Renal pelvis (tissue), 12 donors: ENCODE data around the gene GOLGA8A. TPM values are rescaled to one million over a fixed set of nuclear protein-coding genes. Genes with fewer than 3 reads are reported as not detected.
"Not testable (repeated sequence)": the region's sequence is repeated elsewhere in the genome, so short reads cannot be mapped to it uniquely, and the experiment has no call there.

ENCODE experiments used
- DNase-seq: peaks from one replicate; pipeline ENCODE4 v3.0.0-alpha.2; 2013
- long read RNA-seq, 16 experiments: transcript quantifications; one replicate each; lab custom pipeline, GENCODE V29; 2026
- polyA plus RNA-seq, 3 donors: library from polyadenylated mRNA; unstranded; fragments of 120-200 nt; gene quantifications; one replicate each; pipeline ENCODE4 v1.2.1, GENCODE V29; 2013; ENCODE audit not compliant: insufficient read length in 3 of 3

Gene GOLGA8A, protein sequence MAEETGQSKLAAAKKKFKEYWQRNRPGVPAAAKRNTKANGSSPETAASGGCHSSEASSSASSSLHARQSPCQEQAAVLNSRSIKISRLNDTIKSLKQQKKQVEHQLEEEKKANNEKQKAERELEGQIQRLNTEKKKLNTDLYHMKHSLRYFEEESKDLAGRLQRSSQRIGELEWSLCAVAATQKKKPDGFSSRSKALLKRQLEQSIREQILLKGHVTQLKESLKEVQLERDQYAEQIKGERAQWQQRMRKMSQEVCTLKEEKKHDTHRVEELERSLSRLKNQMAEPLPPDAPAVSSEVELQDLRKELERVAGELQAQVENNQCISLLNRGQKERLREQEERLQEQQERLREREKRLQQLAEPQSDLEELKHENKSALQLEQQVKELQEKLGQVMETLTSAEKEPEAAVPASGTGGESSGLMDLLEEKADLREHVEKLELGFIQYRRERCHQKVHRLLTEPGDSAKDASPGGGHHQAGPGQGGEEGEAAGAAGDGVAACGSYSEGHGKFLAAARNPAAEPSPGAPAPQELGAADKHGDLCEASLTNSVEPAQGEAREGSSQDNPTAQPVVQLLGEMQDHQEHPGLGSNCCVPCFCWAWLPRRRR
- 100 to 1,000 TPM in 2 of 3 donors, 10 to 100 TPM in 1; 65.0 to 143 (median 126) TPM for polyA plus RNA-seq
- long read RNA-seq, donor 1, result 0 reads
- long read RNA-seq, donor 2, result 0 reads
- long read RNA-seq, donor 3, result 0 reads
- long read RNA-seq, donor 4, partial matches to known transcripts, result 0 of 2 reads
- long read RNA-seq, donor 4, other reads (novel, unspliced or antisense), result 0 of 2 reads
- long read RNA-seq, donor 5, result 0 reads
- long read RNA-seq, donor 6, partial matches to known transcripts, result 5 of 6 reads
- long read RNA-seq, donor 6, other reads (novel, unspliced or antisense), result 0 of 6 reads
- long read RNA-seq, donor 7, partial matches to known transcripts, result 8 of 8 reads
- long read RNA-seq, donor 7, other reads (novel, unspliced or antisense), result 0 of 8 reads
- long read RNA-seq, donor 8, result 0 reads
- long read RNA-seq, donor 9, partial matches to known transcripts, result 0 of 1 reads
- long read RNA-seq, donor 9, other reads (novel, unspliced or antisense), result 0 of 1 reads
- long read RNA-seq, donor 10, partial matches to known transcripts, result 9 of 10 reads
- long read RNA-seq, donor 10, other reads (novel, unspliced or antisense), result 0 of 10 reads
- long read RNA-seq, donor 11, partial matches to known transcripts, result 0 of 1 reads
- long read RNA-seq, donor 11, other reads (novel, unspliced or antisense), result 0 of 1 reads
- long read RNA-seq, donor 12, partial matches to known transcripts, result 5 of 7 reads
- long read RNA-seq, donor 12, other reads (novel, unspliced or antisense), result 0 of 7 reads
- long read RNA-seq, donor 13, partial matches to known transcripts, result 21 of 24 reads
- long read RNA-seq, donor 13, other reads (novel, unspliced or antisense), result 0 of 24 reads
- long read RNA-seq, donor 14, result 0 reads
- long read RNA-seq, donor 15, result 0 reads
- long read RNA-seq, donor 16, result 0 reads

GRCh38 chr15:34437687-34438086 is at the start of gene GOLGA8A:
TSS of gene GOLGA8A (minus strand) at chr15:34437808. CDS start at chr15:34389691, 48,117 bp downstream.
- peak; percentile 66 for DNase-seq

DNA sequence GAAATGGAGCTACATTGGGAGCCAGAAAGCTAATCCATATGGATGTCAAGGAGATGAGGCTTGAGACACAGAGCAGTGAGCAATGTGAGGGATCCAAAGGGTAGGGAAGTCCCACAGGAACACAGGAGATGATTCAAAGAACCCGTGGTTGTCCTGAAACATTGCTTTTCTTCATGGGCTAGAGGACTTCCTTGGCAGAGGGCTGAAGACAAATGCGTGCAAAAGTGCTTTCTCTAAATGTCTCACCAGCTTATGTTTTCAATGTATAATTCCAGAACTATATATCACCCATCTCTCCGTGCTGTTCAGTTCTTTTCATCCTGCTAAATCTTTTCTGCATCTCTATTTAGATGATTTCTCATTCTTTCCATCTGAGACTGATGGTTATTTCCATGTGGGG is 46.0 kb upstream of the GOLGA8A start:
- DNase-seq, result no peak

- DNase-seq, result no peak
These were observed 43.8 kb upstream of the GOLGA8A start for GRCh38 chr15:34481370-34481769.

DNA sequence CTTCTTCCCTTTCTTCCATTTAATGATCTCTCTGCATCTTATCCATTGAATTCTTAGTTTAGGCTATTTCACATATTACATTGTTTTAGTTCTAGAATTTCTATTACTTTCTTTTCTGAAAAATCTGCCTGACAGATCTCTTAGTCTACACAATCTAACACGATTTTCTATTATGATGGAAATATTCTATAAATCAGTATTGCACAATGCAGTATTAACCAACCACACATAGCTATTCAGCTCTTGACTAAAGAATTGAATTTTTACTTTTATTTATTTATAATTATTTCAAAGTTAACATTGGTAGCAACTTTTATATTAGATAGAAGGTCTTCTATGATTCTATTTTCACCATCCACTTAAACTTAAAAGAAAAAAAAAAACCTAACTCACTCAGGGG is 36.2 kb upstream of the GOLGA8A start:
- DNase-seq, result no peak

DNA sequence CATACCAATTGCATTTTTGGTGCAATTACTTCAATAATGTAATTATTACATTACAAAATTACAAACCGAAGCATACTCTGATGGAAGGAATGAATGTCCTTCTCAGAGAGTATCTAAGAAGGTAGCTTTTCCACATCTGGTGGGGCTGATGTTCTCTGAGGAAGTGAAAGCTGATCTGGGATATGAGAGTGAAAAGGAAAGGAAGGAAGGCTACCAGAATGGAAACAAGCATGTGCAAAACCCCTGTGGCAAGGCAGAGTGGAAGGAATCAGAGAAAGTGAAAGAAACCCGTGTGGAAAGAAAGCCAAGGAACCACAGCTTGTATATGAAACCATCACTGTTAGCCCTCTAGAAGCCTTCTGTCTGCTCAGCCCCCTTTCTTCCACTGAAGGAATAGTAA is 35.3 kb upstream of the GOLGA8A start:
- DNase-seq, result no peak

DNA sequence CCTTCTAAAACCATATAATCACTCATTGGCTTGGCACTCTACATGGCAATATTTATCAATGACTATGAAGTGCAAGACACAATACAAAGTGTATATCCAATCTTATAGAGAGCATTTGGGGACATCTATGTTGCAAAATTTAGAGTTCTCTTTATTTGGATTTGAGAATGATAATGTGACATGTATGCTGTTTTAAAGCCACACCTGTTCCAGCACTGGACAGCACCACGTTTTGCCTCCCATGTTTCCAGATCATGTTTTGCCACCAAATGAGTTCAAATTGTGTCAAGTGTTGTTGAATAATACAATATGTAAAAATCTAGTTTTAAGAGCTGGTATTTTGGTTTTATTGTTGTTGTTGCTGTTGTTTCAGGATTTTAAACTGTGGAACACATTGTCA is 33.3 kb upstream of the GOLGA8A start:
- DNase-seq, result no peak

GRCh38 chr15:34470091-34470490 is 32.5 kb upstream of the GOLGA8A start:
- DNase-seq, result no peak

DNA sequence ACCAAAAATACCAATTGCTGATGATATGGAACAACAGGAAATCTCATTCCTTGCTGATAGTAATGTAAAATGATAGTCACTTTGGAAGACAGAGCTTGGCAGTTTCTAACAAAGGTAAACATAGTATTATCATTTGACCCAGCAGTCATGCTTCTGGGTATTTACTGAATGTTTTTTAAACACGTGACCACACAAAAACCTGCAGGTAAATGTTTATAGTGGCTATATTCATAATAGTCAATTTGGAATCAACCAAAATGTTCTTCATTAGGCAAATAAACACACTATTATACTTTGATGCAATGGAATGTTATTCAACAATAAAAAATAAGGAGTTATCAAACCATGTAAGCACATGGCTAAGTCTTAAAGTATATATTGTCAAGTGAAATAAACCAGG is 24.1 kb upstream of the GOLGA8A start:
- DNase-seq, result no peak

GRCh38 chr15:34460451-34460850 is 22.8 kb upstream of the GOLGA8A start:
- DNase-seq, result no peak

- no peak for DNase-seq
These were observed 19.1 kb upstream of the GOLGA8A start for GRCh38 chr15:34456658-34457057.

DNA sequence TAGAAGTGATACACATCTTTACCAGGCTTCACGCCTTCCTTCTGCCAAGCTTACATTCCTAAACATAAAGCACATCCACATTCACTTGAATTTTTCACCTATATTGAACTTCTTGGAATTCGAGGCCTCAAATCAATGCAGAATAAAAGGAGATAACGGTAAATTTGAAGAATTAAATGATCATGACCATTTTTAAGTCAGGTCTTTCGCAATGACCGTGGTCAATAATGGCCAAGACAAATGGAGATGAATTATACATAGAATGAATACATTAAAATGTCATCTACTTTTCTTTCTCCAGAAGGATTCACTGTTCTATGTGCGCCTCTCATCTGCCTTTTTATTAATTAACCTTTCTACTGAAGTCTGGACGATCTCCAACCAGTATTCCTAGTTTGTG is 5.3 kb upstream of the GOLGA8A start:
- DNase-seq, result no peak

GRCh38 chr15:34439878-34440277 is 2.3 kb upstream of the GOLGA8A start:
- DNase-seq, result no peak

GRCh38 chr15:34436956-34437442 is 609 bp downstream of the GOLGA8A start:
- DNase-seq, result peak; percentile 30

- DNase-seq, result no peak
These were observed 1.3 kb downstream of the GOLGA8A start for GRCh38 chr15:34436126-34436955.

- no peak for DNase-seq
These were observed 1.9 kb downstream of the GOLGA8A start for GRCh38 chr15:34435658-34436057.

DNA sequence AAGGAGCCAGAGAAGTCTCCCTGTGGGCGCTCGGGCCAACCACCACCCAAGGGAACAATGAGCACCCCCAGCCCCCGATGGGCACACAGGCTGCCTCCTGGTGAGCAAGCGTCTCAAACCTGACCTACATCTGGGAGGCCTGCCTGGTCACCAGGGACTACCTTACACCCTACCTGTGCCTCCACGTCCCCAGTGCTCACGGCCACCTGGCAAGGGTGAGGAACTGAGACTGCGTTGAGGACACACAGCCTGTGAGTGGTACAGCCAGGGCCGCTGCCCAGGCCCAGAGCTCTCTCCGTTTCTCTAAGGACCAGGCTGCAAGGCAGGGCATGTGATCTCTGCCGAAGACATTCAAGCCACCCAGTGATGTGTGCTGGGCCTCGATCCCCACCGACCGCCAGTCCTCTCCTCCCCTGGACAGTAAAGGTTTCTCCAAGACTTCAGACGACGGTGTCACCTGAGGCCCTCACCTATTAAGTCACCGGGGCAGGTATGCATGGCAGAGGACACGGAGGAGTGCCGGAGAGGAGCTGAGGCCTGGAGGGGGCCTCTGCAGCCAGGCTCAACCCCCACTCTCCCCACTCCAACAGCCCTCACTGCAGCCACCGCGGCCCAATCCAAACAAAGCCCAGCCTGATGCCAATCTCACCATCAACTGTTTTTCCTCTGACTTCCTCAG is 2.8 kb downstream of the GOLGA8A start:
- no peak for DNase-seq

GRCh38 chr15:34433956-34434626 is 3.5 kb downstream of the GOLGA8A start:
- DNase-seq, result not testable (repeated sequence)

DNA sequence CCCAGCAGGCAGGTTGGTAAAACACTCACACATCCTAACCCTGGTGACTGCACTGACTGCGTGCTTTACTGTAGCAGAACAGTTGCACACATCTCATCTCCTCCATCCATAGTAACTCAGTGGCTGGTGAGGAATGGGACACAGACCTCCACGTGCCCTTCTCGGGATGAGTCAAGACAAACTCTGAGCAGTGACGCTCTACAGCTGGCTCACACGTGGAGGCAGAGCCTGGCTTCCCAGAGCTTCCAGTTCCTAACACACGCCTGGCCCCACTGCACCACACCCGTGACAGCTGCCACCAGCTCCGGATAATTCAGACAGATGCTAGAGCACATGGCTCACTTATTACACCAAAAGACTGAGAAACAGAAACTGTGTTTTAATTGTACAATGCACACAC is 7.0 kb downstream of the GOLGA8A start:
- not testable (repeated sequence) for DNase-seq

- DNase-seq, result not testable (repeated sequence)
These were observed 14.1 kb downstream of the GOLGA8A start for GRCh38 chr15:34423425-34424090.
